Nephron progenitor cell (in vitro differentiated cells): Measurements from ENCODE around the gene PPP1R10.

Experiments
- DNase-seq: peaks from one replicate; pipeline ENCODE4 v3.0.0; 2021
- H3K27ac Mint-ChIP-seq: 2 replicates; pipeline ENCODE4 v1.8.0; 2021; ENCODE audit warnings: mild to moderate bottlenecking, moderate library complexity, mixed read lengths
- H3K27me3 Mint-ChIP-seq: 2 replicates; pipeline ENCODE4 v1.8.0; 2021; ENCODE audit warnings: mild to moderate bottlenecking, low read depth, mixed read lengths; ENCODE audit not compliant: poor library complexity
- H3K36me3 Mint-ChIP-seq: 2 replicates; pipeline ENCODE4 v1.8.0; 2021; ENCODE audit warnings: low read depth, mixed read lengths
- H3K4me1 Mint-ChIP-seq: 2 replicates; pipeline ENCODE4 v1.8.0; 2021; ENCODE audit warnings: mixed read lengths
- H3K4me3 Mint-ChIP-seq: 2 replicates; pipeline ENCODE4 v1.8.0; 2021; ENCODE audit warnings: mild to moderate bottlenecking, moderate library complexity, mixed read lengths
- H3K9me3 Mint-ChIP-seq: 2 replicates; pipeline ENCODE4 v1.8.0; 2021; ENCODE audit warnings: mild to moderate bottlenecking, moderate library complexity, mixed read lengths
- TF ChIP-seq, protein P1 (sequence below): fragments of 200-600 bp; sonication (generic); IDR thresholded peaks from 2 replicates; pipeline ENCODE4 v1.5.0; 2021; ENCODE audit warnings: antibody characterized with exemption

Gene PPP1R10

DNA sequence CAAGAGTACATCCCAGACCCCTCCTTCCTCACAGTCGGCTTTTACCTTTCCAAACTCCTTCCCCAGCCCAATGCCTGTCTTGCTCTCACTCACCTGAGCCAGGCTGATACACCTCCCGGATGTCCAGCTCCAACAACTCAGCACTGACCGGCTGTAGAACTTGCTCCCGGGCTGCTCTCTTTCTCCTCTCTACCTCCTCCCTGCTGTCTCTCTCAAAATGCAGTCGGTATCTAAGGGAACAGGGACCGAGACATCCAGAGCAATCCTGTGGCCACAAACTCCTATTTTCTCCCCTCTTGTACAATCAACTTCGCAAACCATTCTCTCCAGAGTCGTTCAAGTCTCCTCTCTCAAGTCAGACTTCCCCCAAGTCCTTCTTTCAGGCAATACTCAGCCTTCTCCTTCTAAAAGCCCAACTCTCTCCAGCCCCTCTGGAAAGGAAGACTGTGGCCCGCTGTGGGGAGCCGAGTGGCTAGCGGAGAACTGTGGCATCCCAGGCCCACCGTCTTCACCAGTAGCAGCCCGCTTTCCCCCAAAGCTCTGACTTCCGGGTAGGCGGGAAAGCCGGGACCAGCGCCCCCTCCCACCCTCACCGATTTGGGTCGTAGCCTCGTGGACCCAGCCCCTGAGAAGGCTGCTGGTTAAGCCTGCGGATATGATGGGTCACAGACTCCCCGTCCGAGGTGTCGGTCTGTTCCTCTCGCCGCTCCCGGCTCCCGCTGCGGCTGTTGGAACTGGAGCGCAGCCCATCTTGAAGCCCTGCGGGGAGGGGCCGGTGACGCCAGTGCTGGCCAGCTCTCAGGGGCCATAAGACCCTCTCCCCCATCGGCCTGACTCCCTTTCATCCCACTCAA lies 61.9 kb downstream of the PPP1R10 start:
- Mint-ChIP-seq H3K9me3 (no peaks in the 10 kb centered on the region), H3K27ac (peak overlapping the region; percentile 100)

DNA sequence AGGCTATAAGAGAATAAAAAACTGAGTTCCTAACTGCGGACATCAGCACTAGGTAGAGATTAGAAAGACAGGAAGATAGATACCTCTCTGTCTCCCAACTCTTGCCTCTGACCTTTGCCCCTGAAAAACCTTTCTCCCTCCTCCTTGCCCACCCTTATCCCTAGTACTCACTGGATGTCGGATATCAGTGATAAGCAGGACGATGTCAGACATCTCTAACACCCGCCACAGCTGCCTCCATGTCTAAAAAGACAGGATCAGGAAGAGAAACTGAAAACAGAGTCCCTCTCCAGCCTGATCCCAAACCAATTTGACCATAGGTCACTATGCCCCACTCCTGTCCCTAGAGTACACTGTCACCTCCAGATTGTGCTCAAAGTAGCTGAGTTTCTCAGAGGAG lies 62.6 kb downstream of the PPP1R10 start:
- TF ChIP-seq, protein P1, sequence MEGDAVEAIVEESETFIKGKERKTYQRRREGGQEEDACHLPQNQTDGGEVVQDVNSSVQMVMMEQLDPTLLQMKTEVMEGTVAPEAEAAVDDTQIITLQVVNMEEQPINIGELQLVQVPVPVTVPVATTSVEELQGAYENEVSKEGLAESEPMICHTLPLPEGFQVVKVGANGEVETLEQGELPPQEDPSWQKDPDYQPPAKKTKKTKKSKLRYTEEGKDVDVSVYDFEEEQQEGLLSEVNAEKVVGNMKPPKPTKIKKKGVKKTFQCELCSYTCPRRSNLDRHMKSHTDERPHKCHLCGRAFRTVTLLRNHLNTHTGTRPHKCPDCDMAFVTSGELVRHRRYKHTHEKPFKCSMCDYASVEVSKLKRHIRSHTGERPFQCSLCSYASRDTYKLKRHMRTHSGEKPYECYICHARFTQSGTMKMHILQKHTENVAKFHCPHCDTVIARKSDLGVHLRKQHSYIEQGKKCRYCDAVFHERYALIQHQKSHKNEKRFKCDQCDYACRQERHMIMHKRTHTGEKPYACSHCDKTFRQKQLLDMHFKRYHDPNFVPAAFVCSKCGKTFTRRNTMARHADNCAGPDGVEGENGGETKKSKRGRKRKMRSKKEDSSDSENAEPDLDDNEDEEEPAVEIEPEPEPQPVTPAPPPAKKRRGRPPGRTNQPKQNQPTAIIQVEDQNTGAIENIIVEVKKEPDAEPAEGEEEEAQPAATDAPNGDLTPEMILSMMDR = no peak
- H3K27me3 Mint-ChIP-seq = no peaks in the 10 kb centered on the region
- peak overlapping the region; percentile 100 for H3K27ac Mint-ChIP-seq
- peak overlapping the region; percentile 99 for H3K4me3 Mint-ChIP-seq
- peaks cover 46% of the 10 kb centered on the region for H3K4me1 Mint-ChIP-seq
- H3K36me3 Mint-ChIP-seq = peaks cover 47% of the 10 kb centered on the region
- H3K9me3 Mint-ChIP-seq = no peaks in the 10 kb centered on the region
- DNase-seq = no peak

More for the DNA sequence above, 61.9 kb downstream of the PPP1R10 start:
- peaks cover 49% of the 10 kb centered on the region for H3K36me3 Mint-ChIP-seq
- DNase-seq = peak; percentile 64
- TF ChIP-seq, protein P1 = no peak
- peaks cover 48% of the 10 kb centered on the region for H3K4me1 Mint-ChIP-seq
- no peaks in the 10 kb centered on the region for H3K27me3 Mint-ChIP-seq
- H3K4me3 Mint-ChIP-seq = peak overlapping the region; percentile 99
